D721Med (cell line): Measurements from ENCODE around the gene SLC35E4.
"Not testable (repeated sequence)": the region's sequence is repeated elsewhere in the genome, so short reads cannot be mapped to it uniquely, and the experiment has no call there.

Experiments used
- DNase-seq: peaks from one replicate; pipeline ENCODE4 v3.0.0; 2011; ENCODE audit warnings: low spot score; ENCODE audit not compliant: insufficient read length
- FAIRE-seq: peaks from 2 replicates; lab custom pipeline; 2011; peaks lifted over from hg19 to GRCh38; lab: Jason Lieb, UNC
- TF ChIP-seq, protein P1 (sequence below): IDR thresholded peaks from 2 replicates; pipeline ENCODE4 v1.5.1; 2012; ENCODE audit warnings: mild to moderate bottlenecking, control low read depth; ENCODE audit not compliant: insufficient read depth; ENCODE audit errors: missing control alignments

SLC35E4 gene

GRCh38 chr22:30628491-30628890 is 7.1 kb upstream of the SLC35E4 start:
- DNase-seq (no peak), FAIRE-seq (no peak)
- TF ChIP-seq, protein P1, sequence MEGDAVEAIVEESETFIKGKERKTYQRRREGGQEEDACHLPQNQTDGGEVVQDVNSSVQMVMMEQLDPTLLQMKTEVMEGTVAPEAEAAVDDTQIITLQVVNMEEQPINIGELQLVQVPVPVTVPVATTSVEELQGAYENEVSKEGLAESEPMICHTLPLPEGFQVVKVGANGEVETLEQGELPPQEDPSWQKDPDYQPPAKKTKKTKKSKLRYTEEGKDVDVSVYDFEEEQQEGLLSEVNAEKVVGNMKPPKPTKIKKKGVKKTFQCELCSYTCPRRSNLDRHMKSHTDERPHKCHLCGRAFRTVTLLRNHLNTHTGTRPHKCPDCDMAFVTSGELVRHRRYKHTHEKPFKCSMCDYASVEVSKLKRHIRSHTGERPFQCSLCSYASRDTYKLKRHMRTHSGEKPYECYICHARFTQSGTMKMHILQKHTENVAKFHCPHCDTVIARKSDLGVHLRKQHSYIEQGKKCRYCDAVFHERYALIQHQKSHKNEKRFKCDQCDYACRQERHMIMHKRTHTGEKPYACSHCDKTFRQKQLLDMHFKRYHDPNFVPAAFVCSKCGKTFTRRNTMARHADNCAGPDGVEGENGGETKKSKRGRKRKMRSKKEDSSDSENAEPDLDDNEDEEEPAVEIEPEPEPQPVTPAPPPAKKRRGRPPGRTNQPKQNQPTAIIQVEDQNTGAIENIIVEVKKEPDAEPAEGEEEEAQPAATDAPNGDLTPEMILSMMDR: no peak

- not testable (repeated sequence) for FAIRE-seq, DNase-seq
Measured at GRCh38 chr22:30631469-30631868, 4.1 kb upstream of the SLC35E4 start.

GRCh38 chr22:30634471-30635233 is 929 bp upstream of the SLC35E4 start:
- peak; percentile 76 for DNase-seq
- TF ChIP-seq, protein P1: peak; percentile 93
- no peak for FAIRE-seq

DNA sequence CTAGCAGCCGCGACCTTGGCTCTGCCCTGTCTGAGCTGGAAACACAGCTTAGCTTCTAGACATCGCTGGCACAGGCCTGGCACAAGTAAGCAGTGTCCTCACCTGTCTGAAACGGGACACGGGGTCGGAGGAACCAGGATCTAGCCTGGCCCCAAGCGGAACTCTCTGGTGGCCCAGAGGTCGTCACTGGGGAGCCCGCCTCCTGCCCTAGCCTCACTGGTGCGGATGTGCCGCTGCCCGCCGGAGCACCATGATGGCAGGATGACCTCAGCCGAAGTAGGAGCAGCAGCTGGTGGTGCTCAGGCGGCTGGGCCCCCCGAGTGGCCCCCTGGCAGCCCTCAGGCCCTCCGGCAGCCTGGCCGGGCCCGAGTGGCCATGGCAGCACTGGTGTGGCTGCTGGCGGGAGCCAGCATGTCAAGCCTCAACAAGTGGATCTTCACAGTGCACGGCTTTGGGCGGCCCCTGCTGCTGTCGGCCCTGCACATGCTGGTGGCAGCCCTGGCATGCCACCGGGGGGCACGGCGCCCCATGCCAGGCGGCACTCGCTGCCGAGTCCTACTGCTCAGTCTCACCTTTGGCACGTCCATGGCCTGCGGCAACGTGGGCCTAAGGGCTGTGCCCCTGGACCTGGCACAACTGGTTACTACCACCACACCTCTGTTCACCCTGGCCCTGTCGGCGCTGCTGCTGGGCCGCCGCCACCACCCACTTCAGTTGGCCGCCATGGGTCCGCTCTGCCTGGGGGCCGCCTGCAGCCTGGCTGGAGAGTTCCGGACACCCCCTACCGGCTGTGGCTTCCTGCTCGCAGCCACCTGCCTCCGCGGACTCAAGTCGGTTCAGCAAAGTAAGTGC is 871 bp downstream of the SLC35E4 start:
- FAIRE-seq (no peak), DNase-seq (no peak)
- TF ChIP-seq, protein P1: no peak

DNA sequence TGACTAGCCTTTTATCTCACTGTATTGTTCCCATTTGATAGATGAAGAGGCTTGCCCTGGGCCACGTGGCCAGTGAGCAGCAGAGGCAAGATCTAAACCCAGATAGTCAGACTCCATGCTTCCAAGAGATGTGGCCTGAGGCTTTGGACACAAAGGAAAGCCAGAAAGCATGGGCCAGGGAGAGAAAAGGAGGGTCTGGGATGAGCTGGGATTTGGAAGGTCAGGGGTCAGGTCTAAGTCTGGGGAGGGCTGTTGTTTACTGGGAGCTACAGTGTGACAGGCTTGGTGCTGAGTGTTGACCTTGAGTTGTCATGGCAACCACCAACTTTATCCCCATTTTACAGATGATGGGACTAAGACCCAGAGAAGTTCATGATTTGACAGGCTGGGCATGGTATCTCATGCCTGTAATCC is 2.1 kb downstream of the SLC35E4 start:
- DNase-seq (no peak), FAIRE-seq (no peak)
- TF ChIP-seq, protein P1: no peak

- TF ChIP-seq, protein P1: no peak
- no peak for DNase-seq
- no peak for FAIRE-seq
Measured at GRCh38 chr22:30640361-30640760, 4.8 kb downstream of the SLC35E4 start.

- TF ChIP-seq, protein P1: no peak
- FAIRE-seq: no peak
- DNase-seq: no peak
Measured at GRCh38 chr22:30640839-30641430, 5.4 kb downstream of the SLC35E4 start.
